Thyroid gland (tissue), 4 donors: ENCODE results near the gene SSTR4.

ENCODE experiments used
- POLR2A ChIP-seq, 2 donors: fragments of 450-650 bp; IDR thresholded peaks; one replicate each; pipeline ENCODE4 v1.6.1; 2017; ENCODE audit warnings: antibody characterized with exemption in 2 of 2, mild to moderate bottlenecking in 2 of 2, moderate library complexity in 1 of 2
- TF ChIP-seq, protein P1 (sequence below), 6 experiments: fragments of 200-600 bp in 3 of 6; fragments of 450-650 bp in 3 of 6; sonication (generic) in 3 of 6; IDR thresholded peaks; one replicate each; pipeline ENCODE4 v1.5.1; 2016 to 2019; ENCODE audit warnings: antibody characterized with exemption in 6 of 6, mild to moderate bottlenecking in 2 of 6, inconsistent platforms in 1 of 6, moderate library complexity in 1 of 6

DNA sequence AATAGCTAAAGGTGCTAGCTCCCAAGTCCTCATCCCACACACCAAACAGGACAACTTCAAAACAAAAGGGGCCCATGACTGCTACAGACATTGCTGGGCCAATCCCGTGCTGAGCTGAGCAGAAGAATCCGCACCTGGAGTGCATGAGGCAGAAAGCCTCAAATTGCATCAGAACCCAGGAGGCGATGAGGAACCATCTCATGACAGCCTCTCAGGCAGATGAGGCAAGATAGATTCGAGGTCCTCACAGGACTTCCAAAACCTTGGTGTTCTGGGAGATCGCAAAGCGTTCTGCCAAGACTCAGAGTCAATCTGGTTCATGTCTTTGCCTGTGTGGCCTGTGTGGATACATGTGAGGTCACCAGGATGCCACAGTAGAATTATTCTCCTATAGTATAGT, 32.8 kb upstream of the SSTR4 start:
- TF ChIP-seq, protein P1, sequence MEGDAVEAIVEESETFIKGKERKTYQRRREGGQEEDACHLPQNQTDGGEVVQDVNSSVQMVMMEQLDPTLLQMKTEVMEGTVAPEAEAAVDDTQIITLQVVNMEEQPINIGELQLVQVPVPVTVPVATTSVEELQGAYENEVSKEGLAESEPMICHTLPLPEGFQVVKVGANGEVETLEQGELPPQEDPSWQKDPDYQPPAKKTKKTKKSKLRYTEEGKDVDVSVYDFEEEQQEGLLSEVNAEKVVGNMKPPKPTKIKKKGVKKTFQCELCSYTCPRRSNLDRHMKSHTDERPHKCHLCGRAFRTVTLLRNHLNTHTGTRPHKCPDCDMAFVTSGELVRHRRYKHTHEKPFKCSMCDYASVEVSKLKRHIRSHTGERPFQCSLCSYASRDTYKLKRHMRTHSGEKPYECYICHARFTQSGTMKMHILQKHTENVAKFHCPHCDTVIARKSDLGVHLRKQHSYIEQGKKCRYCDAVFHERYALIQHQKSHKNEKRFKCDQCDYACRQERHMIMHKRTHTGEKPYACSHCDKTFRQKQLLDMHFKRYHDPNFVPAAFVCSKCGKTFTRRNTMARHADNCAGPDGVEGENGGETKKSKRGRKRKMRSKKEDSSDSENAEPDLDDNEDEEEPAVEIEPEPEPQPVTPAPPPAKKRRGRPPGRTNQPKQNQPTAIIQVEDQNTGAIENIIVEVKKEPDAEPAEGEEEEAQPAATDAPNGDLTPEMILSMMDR (IDR thresholded peaks at IDR 0.05): no peak
- TF ChIP-seq POLR2A (IDR thresholded peaks at IDR 0.05): no peak
